Dermis microvascular lymphatic vessel endothelial cell (primary cell): Measurements from ENCODE around the gene IQCE. TPM values are rescaled to one million over a fixed set of nuclear protein-coding genes. Genes with fewer than 3 reads are reported as not detected.

Experiments used
- DNase-seq, 2 donors: peaks; one replicate each; pipeline versions ENCODE4 v3.0.0 to v3.0.0-alpha.2; 2010; ENCODE audit warnings: low read depth in 2 of 2
- total RNA-seq: library from RNA; depleted of rRNA; stranded (reverse); fragments of >200 nt; gene quantifications from 2 replicates; pipeline ENCODE4 v1.2.1, GENCODE V29; 2014

Gene IQCE
- total RNA-seq, 1 donor from 2014 or later: 5.9 TPM

GRCh38 chr7:2661096-2661449, 102.3 kb downstream of the IQCE start:
- no peak for DNase-seq

- DNase-seq: no peak
These were observed 103.0 kb downstream of the IQCE start for GRCh38 chr7:2661602-2662272.

DNA sequence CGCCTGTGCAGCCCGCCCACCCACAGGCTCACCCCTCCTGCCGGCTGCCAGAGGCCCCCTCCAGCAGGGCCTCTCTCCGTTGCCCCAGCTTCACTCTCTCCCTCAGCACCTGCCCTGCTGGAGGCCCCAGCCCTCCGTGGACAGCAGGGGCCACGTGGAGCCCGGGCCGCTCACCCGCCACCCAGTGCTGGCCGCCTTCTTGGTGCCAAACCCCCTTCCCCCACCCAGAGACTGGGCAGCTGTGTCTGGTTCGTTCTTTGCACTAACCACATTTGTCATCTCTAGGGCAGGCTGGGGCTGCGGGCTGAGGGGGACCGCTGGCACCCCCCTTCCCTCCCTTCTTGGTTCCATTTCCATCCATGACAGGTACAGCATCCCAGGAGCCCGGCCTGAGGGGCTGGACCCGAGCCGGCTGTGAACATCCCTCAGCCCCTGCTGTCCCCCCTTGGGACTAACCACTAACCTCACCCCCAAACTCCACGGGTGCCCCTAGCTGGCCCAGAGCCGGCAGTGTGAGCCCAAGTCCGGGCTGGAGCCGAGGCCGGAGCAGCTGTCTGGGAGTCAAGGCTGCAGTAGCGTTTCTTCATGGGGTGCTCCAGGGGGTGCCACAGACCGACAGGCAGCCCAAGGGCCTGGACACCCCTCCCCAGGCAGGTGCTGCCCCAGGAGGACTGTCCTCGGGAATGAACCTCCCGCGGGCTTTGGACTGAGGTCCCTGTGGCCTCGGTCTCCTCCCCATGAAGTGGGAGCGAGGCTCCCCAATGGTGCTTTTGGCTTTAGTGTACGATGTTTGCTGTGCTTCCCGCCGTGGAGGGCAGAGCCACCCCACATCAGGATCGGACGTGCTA, 103.7 kb downstream of the IQCE start:
- no peak for DNase-seq

DNA sequence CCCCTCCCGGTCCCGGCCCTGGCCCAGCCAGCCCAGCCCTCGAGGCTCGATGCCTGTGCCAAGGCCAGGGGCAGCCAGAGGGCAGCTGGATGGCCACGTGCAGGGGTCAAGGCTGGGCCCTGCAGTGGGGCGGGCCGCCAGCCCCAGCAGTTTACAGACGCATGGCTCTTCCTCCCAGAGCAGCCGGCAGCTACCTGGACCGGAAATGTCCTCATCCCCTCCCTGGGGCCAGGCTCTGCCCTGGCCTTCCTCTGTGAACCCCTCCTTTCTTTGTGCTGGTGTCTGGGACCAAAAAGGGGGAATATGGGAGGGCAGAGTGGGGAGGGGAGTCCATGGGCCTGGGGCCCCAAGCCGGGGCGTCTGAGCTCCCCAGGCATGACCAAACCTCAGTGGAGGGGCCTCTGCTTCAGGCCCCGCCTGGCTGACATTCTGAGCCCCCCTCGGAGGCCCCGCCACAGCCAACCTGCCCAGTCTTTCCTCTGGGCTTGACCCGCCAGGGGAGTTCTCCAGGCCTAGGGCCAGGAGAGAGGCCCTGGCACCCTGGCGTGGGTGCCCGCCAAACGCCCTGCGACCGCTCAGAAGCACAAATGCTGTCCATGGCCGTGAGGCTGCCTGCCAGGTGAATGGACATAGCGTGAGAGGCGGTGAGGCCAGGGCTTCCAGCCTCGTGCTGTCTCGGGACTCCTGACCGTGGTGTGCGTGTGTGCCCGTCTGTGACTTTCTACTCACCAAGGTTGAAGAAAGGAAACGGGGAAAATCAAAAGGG, 104.5 kb downstream of the IQCE start:
- peak in 1 of 2 donors; percentile 65 for DNase-seq

DNA sequence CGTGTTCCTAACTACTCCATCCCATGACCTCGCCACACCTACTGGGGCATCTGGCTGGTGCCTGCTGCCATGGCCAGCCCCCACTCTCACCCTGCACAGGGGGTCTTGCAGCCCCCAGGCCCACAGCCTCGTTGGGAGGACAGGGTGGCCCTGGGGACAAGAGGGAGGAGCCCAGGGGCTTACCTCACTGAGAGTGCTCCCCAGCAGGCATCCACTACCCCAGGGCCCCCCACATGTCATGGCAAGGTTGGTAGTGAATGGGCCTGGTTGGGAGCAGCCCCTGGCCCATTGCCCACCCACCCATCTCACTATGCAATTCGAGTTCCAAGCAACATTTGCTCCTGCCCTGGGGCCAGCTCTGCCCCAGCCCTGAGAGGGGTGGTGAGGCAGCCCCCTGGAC, 105.2 kb downstream of the IQCE start:
- no peak for DNase-seq

Other genes starting within 250 kb of the IQCE start
- gene SNX8, start 244.5 kb upstream of the IQCE start, total RNA-seq: 7.8 and 10.7 TPM in 2 replicates
- 153 and 172 TPM in 2 replicates for gene EIF3B, start 204.2 kb upstream of the IQCE start, total RNA-seq
- 4.1 and 6.4 TPM in 2 replicates for gene CHST12, start 155.4 kb upstream of the IQCE start, total RNA-seq
- gene GRIFIN, start 82.6 kb upstream of the IQCE start, total RNA-seq: not detected in 2 replicates
- 19.5 and 19.7 TPM in 2 replicates for gene LFNG, start 39.2 kb upstream of the IQCE start, total RNA-seq
- 17.7 and 23.8 TPM in 2 replicates for gene BRAT1, start 3.5 kb upstream of the IQCE start, total RNA-seq
- gene TTYH3, start 73.0 kb downstream of the IQCE start, total RNA-seq: 37.1 and 64.6 TPM in 2 replicates
- under 0.01 TPM in 1 of 2 replicates, not detected in the other for gene AMZ1, start 129.2 kb downstream of the IQCE start, total RNA-seq